Left ventricle myocardium inferior (tissue), 1 donor: ENCODE measurements around the gene NAPSA. TPM values are rescaled to one million over a fixed set of nuclear protein-coding genes. Genes with fewer than 3 reads are reported as not detected.
"Not testable (repeated sequence)": the region's sequence is repeated elsewhere in the genome, so short reads cannot be mapped to it uniquely, and the experiment has no call there.

Experiments used
- DNase-seq: peaks from one replicate; pipeline ENCODE4 v3.0.0-alpha.2; 2020
- H3K27ac ChIP-seq: fragments of 200-600 bp; replicated peaks from 2 replicates; pipeline ENCODE4 v1.8.0; 2021
- H3K27me3 ChIP-seq: fragments of 200-600 bp; 2 replicates; pipeline ENCODE4 v1.8.0; 2021; ENCODE audit warnings: low read depth
- H3K36me3 ChIP-seq: fragments of 200-600 bp; 2 replicates; pipeline ENCODE4 v1.8.0; 2021
- H3K4me1 ChIP-seq: fragments of 200-600 bp; 2 replicates; pipeline ENCODE4 v1.8.0; 2021
- H3K4me3 ChIP-seq: fragments of 200-600 bp; 2 replicates; pipeline ENCODE4 v1.8.0; 2021; ENCODE audit warnings: mild to moderate bottlenecking, moderate library complexity
- H3K9me3 ChIP-seq: fragments of 200-600 bp; replicated peaks from 2 replicates; pipeline ENCODE4 v1.8.0; 2021
- CTCF ChIP-seq: fragments of 200-600 bp; IDR thresholded peaks from 2 replicates; pipeline ENCODE4 v1.8.0; 2021; ENCODE audit warnings: antibody characterized with exemption, mild to moderate bottlenecking, borderline replicate concordance
- intact Hi-C: fragments of 100-400 bp; cut with micrococcal nuclease; formaldehyde crosslinking; loops from one replicate; pipeline ENCODE4 v1.11.0; 2022
- total RNA-seq: library from RNA; stranded (reverse); fragmentation: NEBNext Ultra II Directional; extraction: Animal tissue kit (Norgen Biotek cat#: 25700); gene quantifications from one replicate; pipeline ENCODE4 v1.2.1, GENCODE V29; 2021
- donor health status: DM: no; HTN: yes; CAD: no; lungs with severe emphysema.

NAPSA gene
- total RNA-seq, 1 donor from 2014 or later, result 0.05 TPM

GRCh38 chr19:50352242-50352641 is 13.2 kb downstream of the NAPSA start:
- no peaks in the 10 kb centered on the region for H3K36me3 ChIP-seq
- no peaks in the 10 kb centered on the region for H3K9me3 ChIP-seq
- no peak overlapping the region for H3K27ac ChIP-seq
- no peak for TF ChIP-seq CTCF
- H3K4me3 ChIP-seq, result no peak overlapping the region
- intact Hi-C loops, result no loop called here
- no peaks in the 10 kb centered on the region for H3K27me3 ChIP-seq
- DNase-seq, result no peak
- H3K4me1 ChIP-seq, result peaks cover 5% of the 10 kb centered on the region

GRCh38 chr19:50349277-50350057 is 16.0 kb downstream of the NAPSA start:
- Histone ChIP-seq H3K27ac (peak overlapping the region; percentile 39), H3K9me3 (peaks cover 16% of the 10 kb centered on the region), H3K27me3 (no peaks in the 10 kb centered on the region), H3K4me1 (no peaks in the 10 kb centered on the region), H3K36me3 (no peaks in the 10 kb centered on the region), H3K4me3 (no peak overlapping the region)
- TF ChIP-seq CTCF, result no peak
- no peak for DNase-seq
- intact Hi-C loops, result no loop called here

- H3K4me3 ChIP-seq, H3K27ac ChIP-seq, intact Hi-C loops, H3K27me3 ChIP-seq, H3K4me1 ChIP-seq, H3K36me3 ChIP-seq: not testable (repeated sequence)
- peaks cover 17% of the 10 kb centered on the region for H3K9me3 ChIP-seq
- peak; percentile 4 for DNase-seq
Observed at GRCh38 chr19:50347089-50347581, 18.3 kb downstream of the NAPSA start.

GRCh38 chr19:50344661-50345318 is 20.6 kb downstream of the NAPSA start:
- DNase-seq, result peak; percentile 2

GRCh38 chr19:50341091-50341564 is 24.3 kb downstream of the NAPSA start:
- TF ChIP-seq CTCF, result no peak
- H3K27ac ChIP-seq, result no peak overlapping the region
- intact Hi-C loops, result no loop called here
- no peaks in the 10 kb centered on the region for H3K27me3 ChIP-seq
- peaks cover 24% of the 10 kb centered on the region for H3K9me3 ChIP-seq
- DNase-seq, result peak; percentile 1
- no peaks in the 10 kb centered on the region for H3K4me1 ChIP-seq
- no peak overlapping the region for H3K4me3 ChIP-seq
- H3K36me3 ChIP-seq, result no peaks in the 10 kb centered on the region

More at GRCh38 chr19:50344661-50345318, 20.6 kb downstream of the NAPSA start:
- Histone ChIP-seq H3K27me3 (no peaks in the 10 kb centered on the region), H3K36me3 (no peaks in the 10 kb centered on the region), H3K4me1 (no peaks in the 10 kb centered on the region), H3K9me3 (peaks cover 24% of the 10 kb centered on the region), H3K27ac (no peak overlapping the region), H3K4me3 (no peak overlapping the region)
- intact Hi-C loops, result no loop called here
- no peak for TF ChIP-seq CTCF

- no peak for TF ChIP-seq CTCF
- intact Hi-C loops, result no loop called here
Observed at GRCh38 chr19:50340331-50340730, 25.1 kb downstream of the NAPSA start.

GRCh38 chr19:50337031-50337430 is 28.4 kb downstream of the NAPSA start:
- DNase-seq, H3K36me3 ChIP-seq, H3K27ac ChIP-seq, intact Hi-C loops, H3K4me3 ChIP-seq, H3K9me3 ChIP-seq: not testable (repeated sequence)
- Histone ChIP-seq H3K4me1 (peaks cover 20% of the 10 kb centered on the region), H3K27me3 (peaks cover 35% of the 10 kb centered on the region)

More at GRCh38 chr19:50340331-50340730, 25.1 kb downstream of the NAPSA start:
- peaks cover 4% of the 10 kb centered on the region for H3K27me3 ChIP-seq
- H3K9me3 ChIP-seq, result peaks cover 17% of the 10 kb centered on the region
- H3K36me3 ChIP-seq, result no peaks in the 10 kb centered on the region
- H3K4me3 ChIP-seq, result no peak overlapping the region
- DNase-seq, result no peak
- H3K27ac ChIP-seq, result no peak overlapping the region
- no peaks in the 10 kb centered on the region for H3K4me1 ChIP-seq
